Keratinocyte (primary cell): ENCODE measurements around the gene MAOA.

Experiments
- EZH2 ChIP-seq: IDR thresholded peaks from one replicate; pipeline ENCODE4 v1.6.1; 2012; ENCODE audit warnings: inconsistent platforms, mild to moderate bottlenecking, low read length, moderate library complexity
- TF ChIP-seq, protein P1 (sequence below), 3 experiments: IDR thresholded peaks in 1 of 3; conservative IDR thresholded peaks in 1 of 3; optimal IDR thresholded peaks in 1 of 3; 2 replicates in 2 of 3; 3 replicates in 1 of 3; pipeline versions ENCODE3 to v1.5.1; 2011; ENCODE audit warnings: low read length in 3 of 3, mild to moderate bottlenecking in 3 of 3, moderate library complexity in 2 of 3, control low read depth in 1 of 3, inconsistent platforms in 1 of 3; ENCODE audit not compliant: insufficient read depth in 2 of 3; ENCODE audit errors: extremely low read depth in 1 of 3

DNA sequence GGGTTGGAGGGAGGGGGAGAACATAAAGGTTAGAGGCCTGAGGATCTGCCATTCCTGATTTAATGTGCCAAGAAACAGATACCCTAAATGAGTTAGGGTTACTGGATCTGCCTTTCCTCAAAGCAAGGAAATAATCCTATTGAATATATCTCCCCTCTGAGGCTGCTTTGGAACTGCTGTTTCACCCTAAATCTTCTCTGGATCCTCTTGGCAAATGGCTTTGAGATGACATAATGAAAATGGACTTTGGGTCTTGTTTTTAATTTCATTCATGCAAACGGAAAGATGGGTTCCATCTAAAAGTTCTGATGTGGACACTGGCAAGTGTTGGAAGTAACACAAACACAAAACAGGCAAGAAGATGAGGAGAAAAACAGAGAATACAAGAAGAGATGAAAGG is 23.0 kb upstream of the MAOA start:
- TF ChIP-seq, protein P1, sequence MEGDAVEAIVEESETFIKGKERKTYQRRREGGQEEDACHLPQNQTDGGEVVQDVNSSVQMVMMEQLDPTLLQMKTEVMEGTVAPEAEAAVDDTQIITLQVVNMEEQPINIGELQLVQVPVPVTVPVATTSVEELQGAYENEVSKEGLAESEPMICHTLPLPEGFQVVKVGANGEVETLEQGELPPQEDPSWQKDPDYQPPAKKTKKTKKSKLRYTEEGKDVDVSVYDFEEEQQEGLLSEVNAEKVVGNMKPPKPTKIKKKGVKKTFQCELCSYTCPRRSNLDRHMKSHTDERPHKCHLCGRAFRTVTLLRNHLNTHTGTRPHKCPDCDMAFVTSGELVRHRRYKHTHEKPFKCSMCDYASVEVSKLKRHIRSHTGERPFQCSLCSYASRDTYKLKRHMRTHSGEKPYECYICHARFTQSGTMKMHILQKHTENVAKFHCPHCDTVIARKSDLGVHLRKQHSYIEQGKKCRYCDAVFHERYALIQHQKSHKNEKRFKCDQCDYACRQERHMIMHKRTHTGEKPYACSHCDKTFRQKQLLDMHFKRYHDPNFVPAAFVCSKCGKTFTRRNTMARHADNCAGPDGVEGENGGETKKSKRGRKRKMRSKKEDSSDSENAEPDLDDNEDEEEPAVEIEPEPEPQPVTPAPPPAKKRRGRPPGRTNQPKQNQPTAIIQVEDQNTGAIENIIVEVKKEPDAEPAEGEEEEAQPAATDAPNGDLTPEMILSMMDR (optimal IDR thresholded peaks at IDR 0.05 in 1 of 3, IDR thresholded peaks at IDR 0.05 in 1 of 3, conservative IDR thresholded peaks at IDR 0.05 in 1 of 3; ENCODE audit: extremely low read depth in 1 of 3, insufficient read depth in 2 of 3, low read length in 3 of 3) = no peak
- TF ChIP-seq EZH2 = no peak
